Kidney (tissue), 14 donors: Measurements from ENCODE around the gene TIMM29. TPM values are rescaled to one million over a fixed set of nuclear protein-coding genes. Genes with fewer than 3 reads are reported as not detected.
A peak's percentile ranks its signal among the peaks of the same experiment; 100 is the strongest.

Source experiments
- DNase-seq, 5 donors: peaks; one replicate each; pipeline ENCODE4 v3.0.0-alpha.2; 2013 to 2020
- FAIRE-seq: peaks from 2 replicates; lab custom pipeline; 2012; peaks lifted over from hg19 to GRCh38; lab: Jason Lieb, UNC
- H3K27ac ChIP-seq, 2 donors: one replicate each; pipeline ENCODE4 v1.7.0; 2013; ENCODE audit warnings: low read depth in 2 of 2, low read length in 2 of 2, inconsistent platforms in 1 of 2
- H3K27me3 ChIP-seq: one replicate; pipeline ENCODE4 v1.7.1; 2013; ENCODE audit warnings: low read length, inconsistent platforms; ENCODE audit not compliant: control insufficient read depth, insufficient read depth
- H3K36me3 ChIP-seq, 3 donors: one replicate each; pipeline versions ENCODE4 v1.7.0 to v1.7.1; 2013; ENCODE audit warnings: low read length in 3 of 3, control low read depth in 1 of 3, inconsistent platforms in 1 of 3; ENCODE audit not compliant: insufficient read depth in 3 of 3, control insufficient read depth in 2 of 3
- H3K4me1 ChIP-seq, 3 donors: one replicate each; pipeline versions ENCODE4 v1.7.0 to v1.7.1; 2013; ENCODE audit warnings: low read length in 3 of 3, inconsistent platforms in 1 of 3, low read depth in 1 of 3; ENCODE audit not compliant: control insufficient read depth in 2 of 3, insufficient read depth in 2 of 3
- H3K4me3 ChIP-seq, 3 donors: one replicate each; pipeline versions ENCODE4 v1.7.0 to v1.8.1; 2013; ENCODE audit warnings: low read length in 3 of 3, control low read depth in 1 of 3, inconsistent platforms in 1 of 3
- H3K9ac ChIP-seq, 3 donors: one replicate each; pipeline versions ENCODE4 v1.7.0 to v1.7.1; 2013; ENCODE audit warnings: low read length in 3 of 3, control low read depth in 1 of 3, inconsistent platforms in 1 of 3
- H3K9me3 ChIP-seq, 3 donors: one replicate each; pipeline versions ENCODE4 v1.7.0 to v1.7.1; 2013; ENCODE audit warnings: low read length in 3 of 3, control low read depth in 1 of 3, inconsistent platforms in 1 of 3; ENCODE audit not compliant: control insufficient read depth in 2 of 3, insufficient read depth in 1 of 3
- intact Hi-C: fragments of 100-400 bp; cut with DNase I; formaldehyde crosslinking; loops from one replicate; pipeline ENCODE4 v1.11.1; 2022
- polyA plus RNA-seq: library from polyadenylated mRNA; stranded (reverse); fragments of 350-450 nt; fragmentation: Illumina TruSeq; extraction: RNeasy Lipid Tissue Mini Kit (QIAGEN cat#74804); gene quantifications from one replicate; pipeline ENCODE4 v1.2.3, GENCODE V29; 2014; ENCODE audit warnings: low read depth, low replicate concordance; ENCODE audit not compliant: insufficient read depth
- total RNA-seq: library from RNA; stranded (reverse); fragmentation: NEBNext Ultra II Directional; extraction: Animal tissue kit (Norgen Biotek cat#: 25700); gene quantifications from one replicate; pipeline ENCODE4 v1.2.1, GENCODE V29; 2021
- TF ChIP-seq, protein P1 (sequence below): IDR thresholded peaks from 3 replicates; pipeline ENCODE4 v1.5.1; 2012; ENCODE audit warnings: mild to moderate bottlenecking, moderate library complexity, borderline replicate concordance; ENCODE audit not compliant: insufficient read depth; ENCODE audit errors: extremely low read depth
- donor health status: control.
- donor health status: control.
- donor health status: control.
- donor health status: control.
- donor health status: control.
- donor health status: DM: yes; HTN: yes; CAD: no.
- donor health status: Normal renal cell carcinoma (clear cell type).

Gene TIMM29
- total and polyA plus RNA-seq, 2 donors from 2014 or later, result 16.8 to 21.7 TPM

DNA sequence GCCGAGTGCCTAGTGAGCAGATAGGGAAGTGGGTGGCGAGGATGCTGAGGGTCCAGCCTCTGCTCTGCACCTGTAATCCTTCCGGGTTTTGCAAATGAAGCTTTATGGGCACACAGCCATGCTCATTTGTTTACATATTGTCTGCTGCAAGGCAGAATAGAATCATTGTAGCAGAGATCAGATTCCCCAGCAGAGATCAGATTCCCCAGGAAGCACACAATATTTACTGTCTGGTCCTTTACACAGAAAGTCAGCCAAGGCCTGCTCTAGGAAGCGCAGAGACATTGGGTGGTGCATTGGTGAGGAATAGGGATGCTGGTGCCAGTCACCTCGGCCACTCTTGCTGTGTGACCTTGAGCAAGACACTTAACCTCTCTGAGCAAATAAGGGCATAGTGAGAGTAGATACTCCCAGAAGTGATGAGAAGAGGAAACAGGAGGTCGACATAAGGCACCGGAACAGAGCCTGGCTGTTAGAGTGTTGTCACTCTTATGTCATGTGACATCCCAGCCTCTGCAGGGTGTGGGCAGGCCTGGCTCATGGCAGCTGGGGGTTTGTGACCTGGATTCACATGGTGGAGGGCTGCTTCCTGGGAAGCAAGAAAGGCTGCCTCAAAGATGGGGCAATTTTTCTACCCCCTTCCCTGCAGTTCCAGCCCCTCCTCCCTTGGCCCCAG, 31.6 kb upstream of the TIMM29 start:
- TF ChIP-seq, protein P1, sequence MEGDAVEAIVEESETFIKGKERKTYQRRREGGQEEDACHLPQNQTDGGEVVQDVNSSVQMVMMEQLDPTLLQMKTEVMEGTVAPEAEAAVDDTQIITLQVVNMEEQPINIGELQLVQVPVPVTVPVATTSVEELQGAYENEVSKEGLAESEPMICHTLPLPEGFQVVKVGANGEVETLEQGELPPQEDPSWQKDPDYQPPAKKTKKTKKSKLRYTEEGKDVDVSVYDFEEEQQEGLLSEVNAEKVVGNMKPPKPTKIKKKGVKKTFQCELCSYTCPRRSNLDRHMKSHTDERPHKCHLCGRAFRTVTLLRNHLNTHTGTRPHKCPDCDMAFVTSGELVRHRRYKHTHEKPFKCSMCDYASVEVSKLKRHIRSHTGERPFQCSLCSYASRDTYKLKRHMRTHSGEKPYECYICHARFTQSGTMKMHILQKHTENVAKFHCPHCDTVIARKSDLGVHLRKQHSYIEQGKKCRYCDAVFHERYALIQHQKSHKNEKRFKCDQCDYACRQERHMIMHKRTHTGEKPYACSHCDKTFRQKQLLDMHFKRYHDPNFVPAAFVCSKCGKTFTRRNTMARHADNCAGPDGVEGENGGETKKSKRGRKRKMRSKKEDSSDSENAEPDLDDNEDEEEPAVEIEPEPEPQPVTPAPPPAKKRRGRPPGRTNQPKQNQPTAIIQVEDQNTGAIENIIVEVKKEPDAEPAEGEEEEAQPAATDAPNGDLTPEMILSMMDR, result no peak
- H3K36me3 ChIP-seq, result no peaks in the 10 kb centered on the region
- no peaks in the 10 kb centered on the region for H3K9me3 ChIP-seq
- H3K27ac ChIP-seq, result no peak overlapping the region
- H3K4me1 ChIP-seq, result peaks cover 0 to 25% (median 0%) of the 10 kb centered on the region in 3 donors
- intact Hi-C loops, result no loop called here
- H3K27me3 ChIP-seq, result no peaks in the 10 kb centered on the region
- FAIRE-seq (no peak), DNase-seq (peak in 2 of 5 donors; percentile 36 to 56)
- no peak overlapping the region for H3K4me3 ChIP-seq
- no peak overlapping the region for H3K9ac ChIP-seq

DNA sequence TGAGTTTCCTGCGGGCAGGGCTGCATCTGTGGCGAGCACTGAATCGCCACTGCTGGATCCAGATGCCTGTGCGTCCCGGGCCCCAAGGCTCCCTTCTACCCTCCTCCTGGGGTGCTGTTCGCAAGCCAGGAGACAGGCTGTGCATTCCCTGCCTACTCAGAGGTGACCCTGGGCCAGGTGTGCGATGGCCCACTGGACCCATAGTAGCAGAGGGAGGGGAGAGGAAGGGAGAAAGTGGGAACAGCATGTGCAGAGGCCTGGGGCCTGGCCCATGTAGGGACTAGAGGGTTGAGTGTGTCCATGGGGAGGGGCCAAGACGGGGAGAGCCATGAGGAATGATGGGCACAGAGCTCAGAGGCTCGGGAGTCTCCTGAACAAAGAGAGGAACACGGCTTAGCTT, 30.0 kb upstream of the TIMM29 start:
- no peak overlapping the region for H3K9ac ChIP-seq
- TF ChIP-seq, protein P1, result no peak
- intact Hi-C loops, result no loop called here
- peaks cover 0 to 23% (median 0%) of the 10 kb centered on the region in 3 donors for H3K4me1 ChIP-seq
- DNase-seq (no peak), FAIRE-seq (no peak)
- H3K27me3 ChIP-seq, result no peaks in the 10 kb centered on the region
- no peak overlapping the region for H3K4me3 ChIP-seq
- no peaks in the 10 kb centered on the region for H3K36me3 ChIP-seq
- H3K27ac ChIP-seq, result no peak overlapping the region
- H3K9me3 ChIP-seq, result no peaks in the 10 kb centered on the region

DNA sequence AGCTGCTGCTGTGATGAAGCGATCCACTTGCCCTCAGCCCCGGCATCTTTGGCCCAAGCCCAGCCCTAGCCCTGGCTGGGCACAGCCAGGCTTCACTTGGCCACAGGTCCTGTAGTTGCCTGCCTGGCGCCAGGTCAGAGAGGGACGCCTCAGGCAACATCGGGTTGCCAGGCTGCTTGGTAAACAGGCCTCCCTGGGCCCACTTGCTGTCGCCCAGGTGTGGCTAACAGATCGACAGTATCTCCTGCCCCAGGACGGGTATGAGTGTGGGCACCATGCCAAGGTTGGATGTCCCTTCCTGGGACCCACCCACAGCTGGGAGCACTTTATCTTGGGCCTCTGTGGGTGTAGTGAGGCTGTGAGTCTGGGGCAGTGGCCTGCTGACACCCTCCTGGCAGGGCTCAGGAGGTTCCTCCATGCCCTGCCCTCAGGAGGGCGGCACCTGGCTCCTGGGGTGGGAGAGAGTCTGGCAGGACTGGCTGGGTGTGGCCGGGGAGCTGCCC, 29.4 kb upstream of the TIMM29 start:
- peak in 1 of 5 donors; percentile 90 for DNase-seq
- Histone ChIP-seq H3K9ac (peak overlapping the region in 1 of 3 donors; percentile 19), H3K4me1 (peaks cover 0 to 21% (median 0%) of the 10 kb centered on the region in 3 donors), H3K4me3 (no peak overlapping the region), H3K9me3 (no peaks in the 10 kb centered on the region), H3K27ac (no peak overlapping the region), H3K27me3 (no peaks in the 10 kb centered on the region), H3K36me3 (no peaks in the 10 kb centered on the region)
- intact Hi-C loops, result no loop called here
- TF ChIP-seq, protein P1, result no peak
- no peak for FAIRE-seq
